Glutamatergic neuron (in vitro differentiated cells): ENCODE results near the gene SMC1B. TPM values are rescaled to one million over a fixed set of nuclear protein-coding genes. Genes with fewer than 3 reads are reported as not detected.

Source experiments
- DNase-seq: peaks from one replicate; pipeline ENCODE4 v3.0.0; 2022
- H3K27ac Mint-ChIP-seq: one replicate; pipeline ENCODE4 v1.8.0; 2020; ENCODE audit warnings: mild to moderate bottlenecking, mixed read lengths, inconsistent platforms; ENCODE audit not compliant: unreplicated experiment
- H3K27me3 Mint-ChIP-seq: one replicate; pipeline ENCODE4 v1.8.0; 2020; ENCODE audit warnings: mild to moderate bottlenecking, moderate library complexity, mixed read lengths, inconsistent platforms; ENCODE audit not compliant: unreplicated experiment
- H3K36me3 Mint-ChIP-seq: one replicate; pipeline ENCODE4 v1.8.0; 2020; ENCODE audit warnings: mild to moderate bottlenecking, mixed read lengths, inconsistent platforms; ENCODE audit not compliant: unreplicated experiment
- H3K4me1 Mint-ChIP-seq: one replicate; pipeline ENCODE4 v1.8.0; 2020; ENCODE audit warnings: mild to moderate bottlenecking, low read depth, mixed read lengths, inconsistent platforms; ENCODE audit not compliant: unreplicated experiment
- H3K4me3 Mint-ChIP-seq: one replicate; pipeline ENCODE4 v1.8.0; 2020; ENCODE audit warnings: mild to moderate bottlenecking, mixed read lengths, inconsistent platforms; ENCODE audit not compliant: unreplicated experiment
- H3K9me3 Mint-ChIP-seq: one replicate; pipeline ENCODE4 v1.8.0; 2020; ENCODE audit warnings: mild to moderate bottlenecking, moderate library complexity, mixed read lengths, inconsistent platforms; ENCODE audit not compliant: unreplicated experiment
- CTCF ChIP-seq: fragments of 200-600 bp; sonication (generic); IDR thresholded peaks from one replicate; pipeline ENCODE4 v1.5.0; 2021; ENCODE audit not compliant: partially characterized antibody, unreplicated experiment
- total RNA-seq: library from RNA; stranded (reverse); fragmentation: NEBNext Ultra II Directional; extraction: Animal tissue kit (Norgen Biotek cat#: 25700); gene quantifications from one replicate; pipeline ENCODE4 v1.2.1, GENCODE V29; 2021; ENCODE audit not compliant: unreplicated experiment

The SMC1B gene
- total RNA-seq, 1 donor from 2014 or later, result not detected

GRCh38 chr22:45435544-45436139 lies 22.2 kb upstream of the SMC1B start:
- Mint-ChIP-seq H3K27ac (no peak overlapping the region), H3K4me3 (no peak overlapping the region), H3K36me3 (no peaks in the 10 kb centered on the region), H3K4me1 (peaks cover 2% of the 10 kb centered on the region), H3K27me3 (peaks cover 8% of the 10 kb centered on the region), H3K9me3 (peaks cover 5% of the 10 kb centered on the region)
- DNase-seq, result peak; percentile 90
- peak; percentile 97 for TF ChIP-seq CTCF

- no peak for DNase-seq
- Mint-ChIP-seq H3K27ac (no peak overlapping the region), H3K4me1 (no peaks in the 10 kb centered on the region), H3K36me3 (no peaks in the 10 kb centered on the region), H3K9me3 (peaks cover 5% of the 10 kb centered on the region), H3K27me3 (peaks cover 8% of the 10 kb centered on the region), H3K4me3 (no peak overlapping the region)
- no peak for TF ChIP-seq CTCF
Observed at GRCh38 chr22:45434981-45435380, 21.6 kb upstream of the SMC1B start.

- no peak for DNase-seq
- peaks cover 4% of the 10 kb centered on the region for H3K9me3 Mint-ChIP-seq
Observed at GRCh38 chr22:45430871-45431270, 17.5 kb upstream of the SMC1B start.

GRCh38 chr22:45429981-45430775 lies 16.8 kb upstream of the SMC1B start:
- Mint-ChIP-seq H3K27me3 (peaks cover 12% of the 10 kb centered on the region), H3K4me3 (no peak overlapping the region)
- TF ChIP-seq CTCF, result no peak

More at GRCh38 chr22:45430871-45431270, 17.5 kb upstream of the SMC1B start:
- Mint-ChIP-seq H3K27ac (no peak overlapping the region), H3K4me1 (peaks cover 4% of the 10 kb centered on the region), H3K27me3 (peaks cover 14% of the 10 kb centered on the region), H3K36me3 (peaks cover 5% of the 10 kb centered on the region), H3K4me3 (no peak overlapping the region)
- no peak for TF ChIP-seq CTCF

GRCh38 chr22:45429424-45429823 lies 16.0 kb upstream of the SMC1B start:
- Mint-ChIP-seq H3K4me3 (no peak overlapping the region), H3K9me3 (peaks cover 4% of the 10 kb centered on the region), H3K36me3 (peaks cover 5% of the 10 kb centered on the region), H3K4me1 (peaks cover 4% of the 10 kb centered on the region), H3K27ac (no peak overlapping the region), H3K27me3 (peaks cover 11% of the 10 kb centered on the region)
- DNase-seq, result no peak
- TF ChIP-seq CTCF, result no peak

More at GRCh38 chr22:45429981-45430775, 16.8 kb upstream of the SMC1B start:
- peaks cover 4% of the 10 kb centered on the region for H3K4me1 Mint-ChIP-seq
- DNase-seq, result no peak
- peaks cover 5% of the 10 kb centered on the region for H3K36me3 Mint-ChIP-seq
- H3K27ac Mint-ChIP-seq, result no peak overlapping the region
- H3K9me3 Mint-ChIP-seq, result peaks cover 4% of the 10 kb centered on the region
